ENCODE data around the gene CAPN11. TPM values are rescaled to one million over a fixed set of nuclear protein-coding genes. Genes with fewer than 3 reads are reported as not detected.

CAPN11 gene
- total RNA-seq, 2 donors from 2014 or later = 1.1 TPM; not detected in 1

GRCh38 chr6:44126320-44127149 lies 32.1 kb upstream of the CAPN11 start:
- H3K27ac Mint-ChIP-seq = peak overlapping the region; percentile 95
- ATAC-seq (replicated peaks) = peak; percentile 90
- no peaks in the 10 kb centered on the region for H3K27me3 Mint-ChIP-seq
- peaks cover 29% of the 10 kb centered on the region for H3K36me3 Mint-ChIP-seq (ENCODE audit: low read depth)
- H3K4me3 Mint-ChIP-seq = peak overlapping the region; percentile 88
- H3K9me3 Mint-ChIP-seq = no peaks in the 10 kb centered on the region
- H3K4me1 Mint-ChIP-seq = peaks cover 40% of the 10 kb centered on the region

DNA sequence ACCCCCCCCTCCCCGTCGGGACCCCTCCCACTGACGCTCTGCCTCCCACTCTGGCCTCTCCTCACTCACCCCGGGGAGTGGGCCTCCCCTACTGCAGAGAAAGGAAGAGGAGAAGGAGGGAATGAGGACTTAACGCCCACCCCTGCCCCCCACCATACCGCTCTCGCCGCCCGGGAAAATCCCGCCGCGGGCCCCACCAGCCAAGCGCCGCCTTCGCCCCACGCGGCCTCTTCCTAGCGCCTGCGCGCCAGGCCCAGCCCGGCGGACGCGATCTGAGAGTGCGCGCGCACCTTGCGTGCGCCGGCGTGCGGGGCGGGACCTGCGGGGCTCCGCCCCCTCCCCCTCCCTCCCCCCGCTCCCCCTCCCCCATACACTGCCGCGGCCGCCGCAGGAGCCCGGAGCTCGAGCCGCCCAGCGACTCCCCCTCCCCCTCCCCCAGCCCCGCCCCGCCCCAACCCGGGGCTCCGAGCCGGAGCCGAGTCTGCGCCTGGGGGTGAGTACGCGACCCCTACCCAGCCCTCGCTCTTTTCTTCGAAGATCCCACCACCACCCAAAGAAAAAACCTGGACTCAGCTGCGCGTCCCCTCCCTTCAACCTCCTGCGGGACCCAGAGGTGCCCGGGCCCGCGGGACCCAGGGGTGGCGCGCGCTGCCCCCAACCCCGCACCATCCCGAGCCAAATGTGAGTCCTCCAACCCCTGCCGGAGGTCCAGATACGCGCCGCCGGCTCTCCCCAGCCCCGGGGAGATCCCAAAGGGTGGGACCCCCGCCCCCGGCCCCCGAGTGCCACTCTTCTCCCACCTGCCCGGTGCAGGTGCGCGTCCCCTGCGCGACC lies 31.2 kb upstream of the CAPN11 start, which contains the start of the genes MRPL14 and TMEM63B:
Gene MRPL14 (minus strand): TSS at position 267 of the 834 bp plus-strand sequence. CDS start 10,841 bp downstream, outside the sequence.
Gene TMEM63B (plus strand): TSS at position 369 of the 834 bp plus-strand sequence. CDS start 7,031 bp downstream, outside the sequence.
- Mint-ChIP-seq H3K27ac (peak within 1 kb of the TSS; percentile 95), H3K4me3 (peak within 1 kb of the TSS; percentile 88), H3K36me3 (ENCODE audit: low read depth) (peaks cover 29% of the 10 kb centered on the region), H3K4me1 (peaks cover 38% of the 10 kb centered on the region), H3K9me3 (no peaks in the 10 kb centered on the region), H3K27me3 (no peaks in the 10 kb centered on the region)
- ATAC-seq (replicated peaks) = peak; percentile 78

DNA sequence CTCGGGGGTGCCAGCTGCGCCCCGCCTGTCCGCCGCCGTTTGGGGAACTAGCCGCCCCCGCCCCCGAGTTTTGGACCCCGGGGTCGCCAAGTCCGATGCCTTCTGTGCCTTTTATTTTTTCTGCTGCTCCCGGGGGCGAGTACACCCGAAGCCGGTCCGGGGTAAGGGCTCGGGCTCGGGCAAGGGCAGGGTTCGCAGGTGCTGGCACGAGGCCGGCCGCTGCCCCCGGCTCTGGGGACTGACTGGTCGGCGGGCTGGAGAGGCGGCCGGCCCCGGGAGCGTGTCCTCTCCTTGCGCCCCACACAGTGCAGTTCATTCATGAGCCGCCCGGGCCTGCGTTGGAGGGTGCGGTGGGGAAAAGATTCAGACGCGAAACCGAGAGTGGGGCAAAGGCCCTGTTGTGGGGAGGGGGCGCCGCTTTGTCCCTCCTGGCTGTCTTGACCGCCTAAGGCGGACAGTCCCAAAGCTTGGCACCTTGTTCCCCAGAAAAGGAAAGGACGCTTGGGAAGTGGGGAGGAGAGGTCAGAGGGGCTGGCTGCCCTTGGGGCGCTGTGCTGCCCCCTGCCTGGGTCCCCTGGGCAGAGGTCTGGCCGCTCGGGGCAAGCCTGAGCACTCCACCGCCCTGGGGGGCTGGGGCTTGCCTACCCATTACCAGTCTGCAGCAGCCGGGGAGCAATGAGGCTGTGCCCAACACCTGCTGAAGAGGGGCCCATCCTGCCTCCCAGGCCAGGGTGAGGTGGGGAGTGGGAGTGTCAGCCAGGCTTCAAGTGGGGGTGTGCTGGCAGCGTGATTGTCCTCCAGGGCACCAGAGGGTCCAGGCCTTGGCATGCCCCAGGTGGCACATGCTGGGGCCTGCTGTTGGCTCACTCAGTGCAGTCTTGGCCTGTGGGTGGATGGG lies 30.4 kb upstream of the CAPN11 start:
- no peak for ATAC-seq (replicated peaks)
- Mint-ChIP-seq H3K9me3 (no peaks in the 10 kb centered on the region), H3K36me3 (ENCODE audit: low read depth) (peaks cover 29% of the 10 kb centered on the region), H3K27me3 (no peaks in the 10 kb centered on the region), H3K4me3 (peak overlapping the region; percentile 88), H3K4me1 (peaks cover 29% of the 10 kb centered on the region), H3K27ac (peak overlapping the region; percentile 41)

- peak overlapping the region; percentile 88 for H3K4me3 Mint-ChIP-seq
- peaks cover 13% of the 10 kb centered on the region for H3K4me1 Mint-ChIP-seq
- H3K36me3 Mint-ChIP-seq (ENCODE audit: low read depth) = peaks cover 19% of the 10 kb centered on the region
- H3K27me3 Mint-ChIP-seq = no peaks in the 10 kb centered on the region
- ATAC-seq (replicated peaks) = no peak
- no peak overlapping the region for H3K27ac Mint-ChIP-seq
- no peaks in the 10 kb centered on the region for H3K9me3 Mint-ChIP-seq
Observed at GRCh38 chr6:44129841-44130322, 28.7 kb upstream of the CAPN11 start.

GRCh38 chr6:44131892-44132291 lies 26.7 kb upstream of the CAPN11 start:
- H3K27ac Mint-ChIP-seq = no peak overlapping the region
- no peak overlapping the region for H3K4me3 Mint-ChIP-seq

GRCh38 chr6:44132476-44132875 lies 26.1 kb upstream of the CAPN11 start:
- Mint-ChIP-seq H3K4me3 (no peak overlapping the region), H3K27me3 (no peaks in the 10 kb centered on the region), H3K9me3 (no peaks in the 10 kb centered on the region), H3K4me1 (no peaks in the 10 kb centered on the region), H3K36me3 (ENCODE audit: low read depth) (peaks cover 16% of the 10 kb centered on the region), H3K27ac (no peak overlapping the region)
- ATAC-seq (replicated peaks) = no peak

More at GRCh38 chr6:44131892-44132291, 26.7 kb upstream of the CAPN11 start:
- H3K36me3 Mint-ChIP-seq (ENCODE audit: low read depth) = peaks cover 12% of the 10 kb centered on the region
- ATAC-seq (replicated peaks) = no peak
- H3K27me3 Mint-ChIP-seq = no peaks in the 10 kb centered on the region
- no peaks in the 10 kb centered on the region for H3K4me1 Mint-ChIP-seq
- H3K9me3 Mint-ChIP-seq = no peaks in the 10 kb centered on the region

DNA sequence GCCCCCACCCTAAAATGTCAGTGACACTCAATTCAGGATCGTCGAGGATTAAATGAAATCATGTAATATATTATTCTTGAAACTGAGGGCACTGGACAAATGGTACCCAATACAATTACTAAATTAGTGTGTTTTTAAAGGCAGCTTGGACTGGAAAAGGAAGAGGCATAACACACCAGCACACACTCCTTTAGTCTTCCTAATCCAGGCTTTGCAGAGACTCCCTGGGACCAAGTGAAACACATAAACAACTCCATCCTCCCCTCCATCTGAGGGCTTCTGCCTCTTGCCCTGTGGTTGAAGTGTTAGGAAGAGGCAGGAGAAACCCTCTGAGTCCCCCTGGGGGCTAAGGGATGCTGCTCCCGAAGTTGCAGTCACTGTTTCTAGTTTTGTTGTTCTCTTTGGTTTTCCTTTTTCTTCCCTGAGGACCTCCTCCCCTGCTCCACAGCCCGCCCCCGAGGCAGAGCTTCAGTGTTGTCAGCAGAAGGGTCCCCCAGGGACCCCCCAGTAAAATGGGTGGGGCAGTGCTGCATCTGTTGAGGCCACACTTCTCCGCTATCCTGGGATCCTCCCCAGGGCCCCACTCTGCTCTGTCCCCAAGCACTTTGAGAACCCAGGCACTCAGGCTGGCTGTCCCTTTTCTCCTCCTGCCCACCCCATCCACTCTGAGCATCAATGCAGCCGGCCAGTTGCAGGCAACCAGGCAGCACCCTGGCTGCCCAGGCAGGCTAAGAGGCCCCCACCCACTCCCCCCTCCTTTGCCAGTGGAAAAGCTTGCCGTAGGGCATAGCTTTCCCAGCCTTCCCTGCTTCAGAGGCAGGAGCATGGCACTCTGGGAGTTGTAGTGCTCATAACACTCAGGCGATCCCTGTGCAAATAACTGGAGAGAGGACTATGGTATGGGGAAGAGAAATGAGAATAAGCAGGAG lies 25.4 kb upstream of the CAPN11 start:
- no peak for ATAC-seq (replicated peaks)
- no peaks in the 10 kb centered on the region for H3K4me1 Mint-ChIP-seq
- no peak overlapping the region for H3K27ac Mint-ChIP-seq
- H3K27me3 Mint-ChIP-seq = no peaks in the 10 kb centered on the region
- no peaks in the 10 kb centered on the region for H3K9me3 Mint-ChIP-seq
- peaks cover 16% of the 10 kb centered on the region for H3K36me3 Mint-ChIP-seq (ENCODE audit: low read depth)
- no peak overlapping the region for H3K4me3 Mint-ChIP-seq

DNA sequence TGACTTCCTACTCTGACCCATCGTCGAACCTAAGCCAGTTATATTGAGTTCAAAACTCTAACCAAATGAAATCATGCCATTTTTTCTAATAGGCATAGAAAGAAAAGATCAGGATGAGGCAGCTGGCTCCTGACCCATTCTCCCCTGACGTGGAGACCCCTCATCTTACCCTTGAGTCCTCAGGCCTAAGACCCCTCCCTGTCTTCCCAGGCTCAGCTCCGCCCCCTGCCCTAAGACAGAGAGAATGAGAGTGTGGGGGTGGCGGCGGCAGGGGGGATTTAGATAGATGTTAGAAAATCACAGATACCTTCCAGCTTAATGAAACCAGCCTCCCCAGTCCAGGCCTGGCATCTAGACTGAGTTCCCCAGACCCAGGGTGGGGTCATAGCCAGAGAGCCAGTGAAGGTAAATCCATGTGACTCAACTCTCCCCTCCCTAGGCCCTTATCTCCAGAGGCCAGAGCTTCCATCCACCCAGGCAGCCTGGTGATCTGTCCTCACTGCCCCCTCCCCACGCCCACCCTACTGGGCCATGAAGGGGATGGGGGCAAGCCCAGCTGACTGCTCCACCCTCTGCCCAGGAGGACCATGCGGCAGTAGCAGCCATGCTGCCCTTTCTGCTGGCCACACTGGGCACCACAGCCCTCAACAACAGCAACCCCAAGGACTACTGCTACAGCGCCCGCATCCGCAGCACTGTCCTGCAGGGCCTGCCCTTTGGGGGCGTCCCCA lies 24.5 kb upstream of the CAPN11 start:
- Mint-ChIP-seq H3K4me1 (no peaks in the 10 kb centered on the region), H3K27ac (no peak overlapping the region), H3K36me3 (ENCODE audit: low read depth) (peaks cover 16% of the 10 kb centered on the region), H3K4me3 (no peak overlapping the region), H3K9me3 (no peaks in the 10 kb centered on the region), H3K27me3 (no peaks in the 10 kb centered on the region)
- no peak for ATAC-seq (replicated peaks)

DNA sequence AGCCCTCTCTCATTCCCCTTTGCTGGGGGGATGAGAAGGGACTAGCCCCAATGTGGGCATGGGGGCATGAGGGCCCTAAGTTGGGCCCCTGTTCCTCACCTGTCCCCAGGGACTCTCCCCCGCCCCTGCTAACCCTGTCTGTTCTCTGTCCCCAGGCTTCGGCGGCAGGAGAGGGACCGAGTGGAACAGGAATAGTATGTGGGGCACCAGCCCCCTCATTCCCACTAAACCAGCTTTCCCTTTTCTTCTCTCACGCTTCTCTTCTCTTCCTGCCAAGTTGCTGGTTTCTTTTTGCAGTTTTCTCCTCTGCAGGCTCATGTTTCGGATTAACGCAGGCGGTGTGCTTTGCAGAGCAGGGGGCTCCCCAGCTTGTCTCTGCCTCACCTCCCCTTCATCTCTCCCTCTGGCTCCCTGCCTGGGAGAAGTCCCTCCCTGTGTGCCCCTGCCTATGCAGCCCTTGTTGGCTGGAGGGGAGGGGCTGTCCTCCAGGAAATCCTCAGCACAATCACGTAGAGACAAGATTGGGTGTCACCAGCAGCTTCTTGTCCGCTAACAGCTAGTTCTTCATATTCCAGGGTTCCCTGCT lies 23.4 kb upstream of the CAPN11 start:
- peaks cover 25% of the 10 kb centered on the region for H3K36me3 Mint-ChIP-seq (ENCODE audit: low read depth)
- no peaks in the 10 kb centered on the region for H3K27me3 Mint-ChIP-seq

GRCh38 chr6:44135875-44136274 lies 22.7 kb upstream of the CAPN11 start:
- Mint-ChIP-seq H3K27ac (no peak overlapping the region), H3K4me3 (no peak overlapping the region), H3K27me3 (no peaks in the 10 kb centered on the region), H3K9me3 (no peaks in the 10 kb centered on the region), H3K4me1 (no peaks in the 10 kb centered on the region), H3K36me3 (ENCODE audit: low read depth) (peaks cover 31% of the 10 kb centered on the region)
- ATAC-seq (replicated peaks) = no peak

More for the DNA sequence above, 23.4 kb upstream of the CAPN11 start:
- ATAC-seq (replicated peaks) = no peak
- Mint-ChIP-seq H3K4me1 (no peaks in the 10 kb centered on the region), H3K9me3 (no peaks in the 10 kb centered on the region), H3K27ac (peak overlapping the region; percentile 52), H3K4me3 (no peak overlapping the region)

DNA sequence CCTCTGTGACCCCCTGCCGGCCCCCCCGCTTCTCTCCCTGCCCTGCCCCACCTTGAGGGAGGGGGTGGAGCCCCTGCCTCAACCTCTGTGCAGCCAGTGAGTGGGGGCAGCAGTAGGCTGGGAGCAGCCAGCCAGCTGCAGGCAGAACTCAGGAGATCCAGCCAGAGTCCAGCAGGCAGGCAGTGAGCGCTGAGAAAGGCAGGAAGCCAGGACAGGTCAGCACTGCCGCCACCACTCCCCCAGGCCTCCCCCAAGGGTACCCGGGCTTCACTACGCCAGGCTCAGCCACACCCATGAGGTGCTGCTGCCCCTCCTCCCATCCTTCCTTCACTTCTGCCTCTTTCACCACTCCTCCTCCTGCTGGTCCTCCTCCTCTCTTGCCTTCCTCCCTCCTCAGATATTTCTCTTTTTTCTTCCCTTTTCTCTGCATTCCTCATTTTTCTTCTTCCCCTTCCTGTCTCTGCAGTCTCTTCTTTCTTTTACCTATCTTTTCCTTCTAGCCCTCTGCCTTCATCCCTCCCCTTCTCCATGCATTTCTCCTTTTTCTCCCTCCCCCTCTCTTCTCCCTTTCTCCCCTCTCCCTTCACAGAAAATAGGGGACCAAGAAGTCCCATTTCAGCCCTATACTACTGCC lies 19.8 kb upstream of the CAPN11 start:
- Mint-ChIP-seq H3K27me3 (no peaks in the 10 kb centered on the region), H3K4me3 (no peak overlapping the region), H3K4me1 (no peaks in the 10 kb centered on the region), H3K36me3 (ENCODE audit: low read depth) (peaks cover 55% of the 10 kb centered on the region), H3K27ac (no peak overlapping the region), H3K9me3 (no peaks in the 10 kb centered on the region)
- no peak for ATAC-seq (replicated peaks)

- no peak for ATAC-seq (replicated peaks)
- no peaks in the 10 kb centered on the region for H3K27me3 Mint-ChIP-seq
- peaks cover 60% of the 10 kb centered on the region for H3K36me3 Mint-ChIP-seq (ENCODE audit: low read depth)
- H3K27ac Mint-ChIP-seq = peak overlapping the region; percentile 29
- no peaks in the 10 kb centered on the region for H3K4me1 Mint-ChIP-seq
- no peaks in the 10 kb centered on the region for H3K9me3 Mint-ChIP-seq
- no peak overlapping the region for H3K4me3 Mint-ChIP-seq
Observed at GRCh38 chr6:44139351-44139743, 19.3 kb upstream of the CAPN11 start.
